HepG2 (cell line): Measurements from ENCODE around the gene MC3R. TPM values are rescaled to one million over a fixed set of nuclear protein-coding genes. Genes with fewer than 3 reads are reported as not detected.

Experiments
- BCL6 ChIP-seq: IDR thresholded peaks from 2 replicates; pipeline ENCODE4 v1.6.1; 2016; ENCODE audit warnings: missing genetic modification reagents, missing compliant biosample characterization
- GLI4 ChIP-seq: sonication (generic); formaldehyde crosslinking; IDR thresholded peaks from 2 replicates; pipeline ENCODE4 v1.5.1; 2020; ENCODE audit warnings: missing genetic modification reagents, mild to moderate bottlenecking, moderate library complexity, borderline replicate concordance
- GTF3A ChIP-seq: sonication (generic); formaldehyde crosslinking; conservative IDR thresholded peaks from 2 replicates; pipeline ENCODE4 v1.4.0; 2020; ENCODE audit warnings: mild to moderate bottlenecking, missing genetic modification reagents
- KMT2B ChIP-seq: IDR thresholded peaks from 2 replicates; pipeline ENCODE4 v1.6.1; 2016; ENCODE audit warnings: missing genetic modification reagents, missing compliant biosample characterization
- NCOA1 ChIP-seq: sonication (generic); formaldehyde crosslinking; IDR thresholded peaks from 2 replicates; pipeline ENCODE4 v1.9.0; 2021; ENCODE audit warnings: missing genetic modification reagents
- NFE2 ChIP-seq: sonication (generic); formaldehyde crosslinking; IDR thresholded peaks from 2 replicates; pipeline ENCODE4 v1.4.0; 2020; ENCODE audit warnings: missing genetic modification reagents
- SMC3 ChIP-seq: IDR thresholded peaks from 2 replicates; pipeline ENCODE4 v1.6.1; 2011; ENCODE audit warnings: low read length, improper control_type of control experiment
- TEAD3 ChIP-seq: optimal IDR thresholded peaks from 2 replicates; pipeline ENCODE3; 2016; ENCODE audit warnings: borderline replicate concordance
- ZFAT ChIP-seq: sonication (generic); formaldehyde crosslinking; conservative IDR thresholded peaks from 2 replicates; pipeline ENCODE4 v1.8.1; 2023; ENCODE audit warnings: missing genetic modification reagents, inconsistent platforms
- ZNF17 ChIP-seq: sonication (generic); formaldehyde crosslinking; IDR thresholded peaks from 2 replicates; pipeline ENCODE4 v1.5.0; 2020; ENCODE audit warnings: mild to moderate bottlenecking, missing genetic modification reagents
- ZNF629 ChIP-seq: sonication (generic); formaldehyde crosslinking; conservative IDR thresholded peaks from 2 replicates; pipeline ENCODE4 v1.5.0; 2020; ENCODE audit warnings: missing genetic modification reagents
- ZNF766 ChIP-seq: sonication (generic); formaldehyde crosslinking; IDR thresholded peaks from 2 replicates; pipeline ENCODE4 v1.5.0; 2020; ENCODE audit warnings: missing genetic modification reagents, borderline replicate concordance
- ZNF788 ChIP-seq: sonication (generic); formaldehyde crosslinking; IDR thresholded peaks from 2 replicates; pipeline ENCODE4 v1.5.0; 2020; ENCODE audit warnings: mild to moderate bottlenecking, missing genetic modification reagents, borderline replicate concordance
- polyA plus RNA-seq, 8 experiments: library from polyadenylated mRNA; depleted of rRNA in 3 of 8; stranded (reverse) in 7 of 8; unstranded in 1 of 8; fragments of >200 nt; fragmentation: Illumina TruSeq in 4 of 8; extraction: Trizol in 4 of 8; gene quantifications; 2 replicates each; pipeline versions ENCODE4 v1.2.1 to v1.2.3, GENCODE V29; 2011 to 2016; ENCODE audit warnings: low read depth in 4 of 8, missing spikeins in 1 of 8, mixed read lengths in 1 of 8; ENCODE audit not compliant: insufficient read depth in 1 of 8
- total RNA-seq, 5 experiments: library from RNA; depleted of rRNA; stranded (reverse); fragments of >200 nt; fragmentation: Illumina TruSeq; extraction: Trizol; gene quantifications; 2 replicates each; pipeline ENCODE4 v1.2.3, GENCODE V29; 2016; ENCODE audit warnings: low read depth in 1 of 5
- TF ChIP-seq, protein P1 (sequence below): sonication (generic); formaldehyde crosslinking; IDR thresholded peaks from 2 replicates; pipeline ENCODE4 v1.4.0; 2020; ENCODE audit warnings: mild to moderate bottlenecking, missing genetic modification reagents, borderline replicate concordance
- TF ChIP-seq, protein P2 (sequence below): sonication (generic); formaldehyde crosslinking; IDR thresholded peaks from 2 replicates; pipeline ENCODE4 v1.4.0; 2020; ENCODE audit warnings: missing genetic modification reagents
- TF ChIP-seq, protein P3 (sequence below): sonication (generic); formaldehyde crosslinking; IDR thresholded peaks from 2 replicates; pipeline ENCODE4 v1.4.0; 2020; ENCODE audit warnings: missing genetic modification reagents, borderline replicate concordance
- TF ChIP-seq, protein P4 (sequence below): fragments of 450-650 bp; IDR thresholded peaks from 2 replicates; pipeline ENCODE4 v1.6.1; 2016

MC3R gene
- total and polyA plus RNA-seq, 2 of the 13 experiments (the other 11 are each of a cell fraction or from before 2014, with no cell fraction given) = not detected

DNA sequence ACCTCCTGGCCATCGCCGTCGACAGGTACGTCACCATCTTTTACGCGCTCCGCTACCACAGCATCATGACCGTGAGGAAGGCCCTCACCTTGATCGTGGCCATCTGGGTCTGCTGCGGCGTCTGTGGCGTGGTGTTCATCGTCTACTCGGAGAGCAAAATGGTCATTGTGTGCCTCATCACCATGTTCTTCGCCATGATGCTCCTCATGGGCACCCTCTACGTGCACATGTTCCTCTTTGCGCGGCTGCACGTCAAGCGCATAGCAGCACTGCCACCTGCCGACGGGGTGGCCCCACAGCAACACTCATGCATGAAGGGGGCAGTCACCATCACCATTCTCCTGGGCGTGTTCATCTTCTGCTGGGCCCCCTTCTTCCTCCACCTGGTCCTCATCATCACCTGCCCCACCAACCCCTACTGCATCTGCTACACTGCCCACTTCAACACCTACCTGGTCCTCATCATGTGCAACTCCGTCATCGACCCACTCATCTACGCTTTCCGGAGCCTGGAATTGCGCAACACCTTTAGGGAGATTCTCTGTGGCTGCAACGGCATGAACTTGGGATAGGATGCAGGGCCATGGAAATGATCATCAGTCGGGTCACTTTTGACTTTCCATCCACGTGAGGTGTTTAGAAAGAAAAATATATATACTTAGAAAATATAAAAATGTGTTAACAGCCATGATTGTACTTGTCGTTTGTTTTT, 868 bp downstream of the MC3R start (continued):
- TF ChIP-seq, protein P1, sequence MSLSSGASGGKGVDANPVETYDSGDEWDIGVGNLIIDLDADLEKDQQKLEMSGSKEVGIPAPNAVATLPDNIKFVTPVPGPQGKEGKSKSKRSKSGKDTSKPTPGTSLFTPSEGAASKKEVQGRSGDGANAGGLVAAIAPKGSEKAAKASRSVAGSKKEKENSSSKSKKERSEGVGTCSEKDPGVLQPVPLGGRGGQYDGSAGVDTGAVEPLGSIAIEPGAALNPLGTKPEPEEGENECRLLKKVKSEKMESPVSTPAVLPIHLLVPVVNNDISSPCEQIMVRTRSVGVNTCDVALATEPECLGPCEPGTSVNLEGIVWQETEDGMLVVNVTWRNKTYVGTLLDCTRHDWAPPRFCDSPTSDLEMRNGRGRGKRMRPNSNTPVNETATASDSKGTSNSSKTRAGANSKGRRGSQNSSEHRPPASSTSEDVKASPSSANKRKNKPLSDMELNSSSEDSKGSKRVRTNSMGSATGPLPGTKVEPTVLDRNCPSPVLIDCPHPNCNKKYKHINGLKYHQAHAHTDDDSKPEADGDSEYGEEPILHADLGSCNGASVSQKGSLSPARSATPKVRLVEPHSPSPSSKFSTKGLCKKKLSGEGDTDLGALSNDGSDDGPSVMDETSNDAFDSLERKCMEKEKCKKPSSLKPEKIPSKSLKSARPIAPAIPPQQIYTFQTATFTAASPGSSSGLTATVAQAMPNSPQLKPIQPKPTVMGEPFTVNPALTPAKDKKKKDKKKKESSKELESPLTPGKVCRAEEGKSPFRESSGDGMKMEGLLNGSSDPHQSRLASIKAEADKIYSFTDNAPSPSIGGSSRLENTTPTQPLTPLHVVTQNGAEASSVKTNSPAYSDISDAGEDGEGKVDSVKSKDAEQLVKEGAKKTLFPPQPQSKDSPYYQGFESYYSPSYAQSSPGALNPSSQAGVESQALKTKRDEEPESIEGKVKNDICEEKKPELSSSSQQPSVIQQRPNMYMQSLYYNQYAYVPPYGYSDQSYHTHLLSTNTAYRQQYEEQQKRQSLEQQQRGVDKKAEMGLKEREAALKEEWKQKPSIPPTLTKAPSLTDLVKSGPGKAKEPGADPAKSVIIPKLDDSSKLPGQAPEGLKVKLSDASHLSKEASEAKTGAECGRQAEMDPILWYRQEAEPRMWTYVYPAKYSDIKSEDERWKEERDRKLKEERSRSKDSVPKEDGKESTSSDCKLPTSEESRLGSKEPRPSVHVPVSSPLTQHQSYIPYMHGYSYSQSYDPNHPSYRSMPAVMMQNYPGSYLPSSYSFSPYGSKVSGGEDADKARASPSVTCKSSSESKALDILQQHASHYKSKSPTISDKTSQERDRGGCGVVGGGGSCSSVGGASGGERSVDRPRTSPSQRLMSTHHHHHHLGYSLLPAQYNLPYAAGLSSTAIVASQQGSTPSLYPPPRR (CRISPR knock-in tag) = no peak
- peak; percentile 35 for TF ChIP-seq SMC3
- TF ChIP-seq ZFAT (CRISPR knock-in tag) = no peak
- TF ChIP-seq NFE2 (CRISPR knock-in tag) = no peak
- TF ChIP-seq GTF3A (CRISPR knock-in tag) = 0 out of 2 replicates have a peak, but pooled peaks have one; percentile 52
- TF ChIP-seq, protein P2, sequence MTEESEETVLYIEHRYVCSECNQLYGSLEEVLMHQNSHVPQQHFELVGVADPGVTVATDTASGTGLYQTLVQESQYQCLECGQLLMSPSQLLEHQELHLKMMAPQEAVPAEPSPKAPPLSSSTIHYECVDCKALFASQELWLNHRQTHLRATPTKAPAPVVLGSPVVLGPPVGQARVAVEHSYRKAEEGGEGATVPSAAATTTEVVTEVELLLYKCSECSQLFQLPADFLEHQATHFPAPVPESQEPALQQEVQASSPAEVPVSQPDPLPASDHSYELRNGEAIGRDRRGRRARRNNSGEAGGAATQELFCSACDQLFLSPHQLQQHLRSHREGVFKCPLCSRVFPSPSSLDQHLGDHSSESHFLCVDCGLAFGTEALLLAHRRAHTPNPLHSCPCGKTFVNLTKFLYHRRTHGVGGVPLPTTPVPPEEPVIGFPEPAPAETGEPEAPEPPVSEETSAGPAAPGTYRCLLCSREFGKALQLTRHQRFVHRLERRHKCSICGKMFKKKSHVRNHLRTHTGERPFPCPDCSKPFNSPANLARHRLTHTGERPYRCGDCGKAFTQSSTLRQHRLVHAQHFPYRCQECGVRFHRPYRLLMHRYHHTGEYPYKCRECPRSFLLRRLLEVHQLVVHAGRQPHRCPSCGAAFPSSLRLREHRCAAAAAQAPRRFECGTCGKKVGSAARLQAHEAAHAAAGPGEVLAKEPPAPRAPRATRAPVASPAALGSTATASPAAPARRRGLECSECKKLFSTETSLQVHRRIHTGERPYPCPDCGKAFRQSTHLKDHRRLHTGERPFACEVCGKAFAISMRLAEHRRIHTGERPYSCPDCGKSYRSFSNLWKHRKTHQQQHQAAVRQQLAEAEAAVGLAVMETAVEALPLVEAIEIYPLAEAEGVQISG (CRISPR knock-in tag) = peak; percentile 56; the same call in 1 of the 2 replicates
- TF ChIP-seq GLI4 (CRISPR knock-in tag) = no peak
- no peak for TF ChIP-seq BCL6 (CRISPR knock-in tag)
- TF ChIP-seq TEAD3 (CRISPR knock-in tag) = peak; percentile 39
- no peak for TF ChIP-seq ZNF629
- no peak for TF ChIP-seq ZNF17
- TF ChIP-seq, protein P3, sequence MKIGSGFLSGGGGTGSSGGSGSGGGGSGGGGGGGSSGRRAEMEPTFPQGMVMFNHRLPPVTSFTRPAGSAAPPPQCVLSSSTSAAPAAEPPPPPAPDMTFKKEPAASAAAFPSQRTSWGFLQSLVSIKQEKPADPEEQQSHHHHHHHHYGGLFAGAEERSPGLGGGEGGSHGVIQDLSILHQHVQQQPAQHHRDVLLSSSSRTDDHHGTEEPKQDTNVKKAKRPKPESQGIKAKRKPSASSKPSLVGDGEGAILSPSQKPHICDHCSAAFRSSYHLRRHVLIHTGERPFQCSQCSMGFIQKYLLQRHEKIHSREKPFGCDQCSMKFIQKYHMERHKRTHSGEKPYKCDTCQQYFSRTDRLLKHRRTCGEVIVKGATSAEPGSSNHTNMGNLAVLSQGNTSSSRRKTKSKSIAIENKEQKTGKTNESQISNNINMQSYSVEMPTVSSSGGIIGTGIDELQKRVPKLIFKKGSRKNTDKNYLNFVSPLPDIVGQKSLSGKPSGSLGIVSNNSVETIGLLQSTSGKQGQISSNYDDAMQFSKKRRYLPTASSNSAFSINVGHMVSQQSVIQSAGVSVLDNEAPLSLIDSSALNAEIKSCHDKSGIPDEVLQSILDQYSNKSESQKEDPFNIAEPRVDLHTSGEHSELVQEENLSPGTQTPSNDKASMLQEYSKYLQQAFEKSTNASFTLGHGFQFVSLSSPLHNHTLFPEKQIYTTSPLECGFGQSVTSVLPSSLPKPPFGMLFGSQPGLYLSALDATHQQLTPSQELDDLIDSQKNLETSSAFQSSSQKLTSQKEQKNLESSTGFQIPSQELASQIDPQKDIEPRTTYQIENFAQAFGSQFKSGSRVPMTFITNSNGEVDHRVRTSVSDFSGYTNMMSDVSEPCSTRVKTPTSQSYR (CRISPR knock-in tag) = no peak
- no peak for TF ChIP-seq NCOA1 (CRISPR knock-in tag)
- TF ChIP-seq KMT2B (CRISPR knock-in tag) = no peak
- TF ChIP-seq, protein P4, sequence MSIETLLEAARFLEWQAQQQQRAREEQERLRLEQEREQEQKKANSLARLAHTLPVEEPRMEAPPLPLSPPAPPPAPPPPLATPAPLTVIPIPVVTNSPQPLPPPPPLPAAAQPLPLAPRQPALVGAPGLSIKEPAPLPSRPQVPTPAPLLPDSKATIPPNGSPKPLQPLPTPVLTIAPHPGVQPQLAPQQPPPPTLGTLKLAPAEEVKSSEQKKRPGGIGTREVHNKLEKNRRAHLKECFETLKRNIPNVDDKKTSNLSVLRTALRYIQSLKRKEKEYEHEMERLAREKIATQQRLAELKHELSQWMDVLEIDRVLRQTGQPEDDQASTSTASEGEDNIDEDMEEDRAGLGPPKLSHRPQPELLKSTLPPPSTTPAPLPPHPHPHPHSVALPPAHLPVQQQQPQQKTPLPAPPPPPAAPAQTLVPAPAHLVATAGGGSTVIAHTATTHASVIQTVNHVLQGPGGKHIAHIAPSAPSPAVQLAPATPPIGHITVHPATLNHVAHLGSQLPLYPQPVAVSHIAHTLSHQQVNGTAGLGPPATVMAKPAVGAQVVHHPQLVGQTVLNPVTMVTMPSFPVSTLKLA = peak; percentile 91
- no peak; the same call in 1 of the 2 replicates for TF ChIP-seq ZNF788 (CRISPR knock-in tag)
- no peak for TF ChIP-seq ZNF766 (CRISPR knock-in tag)
